ENCODE measurements around the gene DENND5A. TPM values are rescaled to one million over a fixed set of nuclear protein-coding genes. Genes with fewer than 3 reads are reported as not detected.
A peak's percentile ranks its signal among the peaks of the same experiment; 100 is the strongest.

Gene DENND5A
- total and polyA plus RNA-seq, 2 donors (not counting 1 experiment from before 2014, with no cell fraction given): 125 to 235 TPM

GRCh38 chr11:9120664-9121468, 144.3 kb downstream of the DENND5A start:
- Histone ChIP-seq H3K36me3 (ENCODE audit: control insufficient read depth, insufficient read depth, low read length) (no peaks in the 10 kb centered on the region), H3K27ac (ENCODE audit: insufficient read depth, low read length) (no peak overlapping the region), H3K4me2 (ENCODE audit: extremely low read depth, insufficient read depth, low read length) (no peak overlapping the region), H3K9ac (ENCODE audit: insufficient read depth, low read length) (no peak overlapping the region), H3K4me3 (replicated peaks in 1 of 4; ENCODE audit: control extremely low read depth in 1 of 4, insufficient read depth in 1 of 4, low read depth in 3 of 4, low read length in 4 of 4) (no peak overlapping the region), H3K9me3 (ENCODE audit: control insufficient read depth, insufficient read depth, low read depth, low read length) (no peaks in the 10 kb centered on the region), H3K79me2 (ENCODE audit: control insufficient read depth, insufficient read depth, low read length) (no peaks in the 10 kb centered on the region), H3K27me3 (ENCODE audit: control insufficient read depth, insufficient read depth, low read length) (no peaks in the 10 kb centered on the region), H3K4me1 (ENCODE audit: control insufficient read depth, extremely low read depth, insufficient read depth, low read length) (no peaks in the 10 kb centered on the region), H2AFZ (ENCODE audit: low read length) (no peak overlapping the region), H4K20me1 (ENCODE audit: control insufficient read depth, extremely low read depth, insufficient read depth, low read length) (no peaks in the 10 kb centered on the region)
- DNase-seq (ENCODE audit: low read depth in 2 of 2): no peak
- TF ChIP-seq CTCF (conservative IDR thresholded peaks at IDR 0.05 in 1 of 2, IDR thresholded peaks at IDR 0.05 in 1 of 2; ENCODE audit: low read depth in 1 of 2, low read length in 2 of 2): peak; percentile 4 to 26
- TF ChIP-seq EZH2 (IDR thresholded peaks at IDR 0.05; ENCODE audit: low read length, missing control alignments): no peak

GRCh38 chr11:9118277-9118676, 146.9 kb downstream of the DENND5A start:
- Histone ChIP-seq H3K4me3 (replicated peaks in 1 of 4; ENCODE audit: control extremely low read depth in 1 of 4, insufficient read depth in 1 of 4, low read depth in 3 of 4, low read length in 4 of 4) (no peak overlapping the region), H3K4me1 (ENCODE audit: control insufficient read depth, extremely low read depth, insufficient read depth, low read length) (no peaks in the 10 kb centered on the region), H2AFZ (ENCODE audit: low read length) (no peak overlapping the region), H3K27me3 (ENCODE audit: control insufficient read depth, insufficient read depth, low read length) (no peaks in the 10 kb centered on the region), H3K36me3 (ENCODE audit: control insufficient read depth, insufficient read depth, low read length) (no peaks in the 10 kb centered on the region), H4K20me1 (ENCODE audit: control insufficient read depth, extremely low read depth, insufficient read depth, low read length) (no peaks in the 10 kb centered on the region), H3K9ac (ENCODE audit: insufficient read depth, low read length) (no peak overlapping the region), H3K27ac (ENCODE audit: insufficient read depth, low read length) (no peak overlapping the region), H3K9me3 (ENCODE audit: control insufficient read depth, insufficient read depth, low read depth, low read length) (no peaks in the 10 kb centered on the region), H3K79me2 (ENCODE audit: control insufficient read depth, insufficient read depth, low read length) (no peaks in the 10 kb centered on the region), H3K4me2 (ENCODE audit: extremely low read depth, insufficient read depth, low read length) (no peak overlapping the region)
- DNase-seq (ENCODE audit: low read depth in 2 of 2): peak in 1 of 2 donors; percentile 58
- TF ChIP-seq CTCF (conservative IDR thresholded peaks at IDR 0.05 in 1 of 2, IDR thresholded peaks at IDR 0.05 in 1 of 2; ENCODE audit: low read depth in 1 of 2, low read length in 2 of 2) (no peak), EZH2 (IDR thresholded peaks at IDR 0.05; ENCODE audit: low read length, missing control alignments) (no peak)

GRCh38 chr11:9112075-9112474, 153.1 kb downstream of the DENND5A start:
- Histone ChIP-seq H2AFZ (ENCODE audit: low read length) (no peak overlapping the region), H3K9ac (ENCODE audit: insufficient read depth, low read length) (no peak overlapping the region), H3K9me3 (ENCODE audit: control insufficient read depth, insufficient read depth, low read depth, low read length) (no peaks in the 10 kb centered on the region), H3K27ac (ENCODE audit: insufficient read depth, low read length) (no peak overlapping the region), H3K79me2 (ENCODE audit: control insufficient read depth, insufficient read depth, low read length) (no peaks in the 10 kb centered on the region), H4K20me1 (ENCODE audit: control insufficient read depth, extremely low read depth, insufficient read depth, low read length) (no peaks in the 10 kb centered on the region), H3K4me1 (ENCODE audit: control insufficient read depth, extremely low read depth, insufficient read depth, low read length) (no peaks in the 10 kb centered on the region), H3K36me3 (ENCODE audit: control insufficient read depth, insufficient read depth, low read length) (no peaks in the 10 kb centered on the region), H3K4me3 (replicated peaks in 1 of 4; ENCODE audit: control extremely low read depth in 1 of 4, insufficient read depth in 1 of 4, low read depth in 3 of 4, low read length in 4 of 4) (no peak overlapping the region), H3K27me3 (ENCODE audit: control insufficient read depth, insufficient read depth, low read length) (no peaks in the 10 kb centered on the region), H3K4me2 (ENCODE audit: extremely low read depth, insufficient read depth, low read length) (no peak overlapping the region)
- DNase-seq (ENCODE audit: low read depth in 2 of 2): no peak
- no peak for TF ChIP-seq EZH2 (IDR thresholded peaks at IDR 0.05; ENCODE audit: low read length, missing control alignments)
- no peak for TF ChIP-seq CTCF (conservative IDR thresholded peaks at IDR 0.05 in 1 of 2, IDR thresholded peaks at IDR 0.05 in 1 of 2; ENCODE audit: low read depth in 1 of 2, low read length in 2 of 2)
